ENCODE results near the gene ZCCHC7.

- TF ChIP-seq CTCF (IDR thresholded peaks at IDR 0.05; ENCODE audit: insufficient read depth, low read length) (no peak), POLR2AphosphoS5 (IDR thresholded peaks at IDR 0.05; ENCODE audit: low read depth) (no peak), SPI1 (IDR thresholded peaks at IDR 0.05; ENCODE audit: borderline replicate concordance, low read depth) (no peak), GABPA (IDR thresholded peaks at IDR 0.05; ENCODE audit: low read depth) (no peak), REST (IDR thresholded peaks at IDR 0.05; ENCODE audit: insufficient replicate concordance, low read depth) (no peak)
Observed at GRCh38 chr9:37295178-37295577, 174.8 kb downstream of the ZCCHC7 start.

Measured in HL-60 (cell line).